ENCODE data around the gene HLCS. TPM values are rescaled to one million over a fixed set of nuclear protein-coding genes. Genes with fewer than 3 reads are reported as not detected.
"Not testable (repeated sequence)": the region's sequence is repeated elsewhere in the genome, so short reads cannot be mapped to it uniquely, and the experiment has no call there.

HLCS gene
- 7.0 TPM for polyA plus RNA-seq (2012; ENCODE audit: missing spikeins)

GRCh38 chr21:36966066-36966820 is at the start of gene HLCS:
Gene HLCS (minus strand): TSS chr21:36966669. CDS start chr21:36966638, 31 bp downstream.
- peak; percentile 88 for FAIRE-seq
- TF ChIP-seq POLR2A (IDR thresholded peaks at IDR 0.05; ENCODE audit: low read depth, low read length) (peak; percentile 72; the same call in 1 of the 2 replicates), POLR2AphosphoS5 (IDR thresholded peaks at IDR 0.05; ENCODE audit: low read depth, low read length) (no peak)
- peak; percentile 65 for DNase-seq (ENCODE audit: insufficient read length)

GRCh38 chr21:37009740-37010341 is 43.4 kb upstream of the HLCS start:
- DNase-seq (ENCODE audit: insufficient read length), result peak; percentile 72
- no peak for TF ChIP-seq TAF1 (IDR thresholded peaks at IDR 0.05; ENCODE audit: borderline replicate concordance, low read depth, low read length)
- TF ChIP-seq POLR2AphosphoS5 (IDR thresholded peaks at IDR 0.05; ENCODE audit: low read depth, low read length), result no peak
- FAIRE-seq, result peak; percentile 87

- DNase-seq (ENCODE audit: insufficient read length) (no peak), FAIRE-seq (no peak)
- TF ChIP-seq POLR2AphosphoS5 (IDR thresholded peaks at IDR 0.05; ENCODE audit: low read depth, low read length) (no peak), TAF1 (IDR thresholded peaks at IDR 0.05; ENCODE audit: borderline replicate concordance, low read depth, low read length) (no peak), POLR2A (IDR thresholded peaks at IDR 0.05; ENCODE audit: low read depth, low read length) (no peak)
Measured at GRCh38 chr21:37008724-37009123, 42.3 kb upstream of the HLCS start.

GRCh38 chr21:37006486-37007291 is 40.2 kb upstream of the HLCS start, which contains the start of gene RIPPLY3:
Gene RIPPLY3 (plus strand): TSS chr21:37006702. CDS start chr21:37006773, 71 bp downstream.
- DNase-seq (ENCODE audit: insufficient read length), result no peak
- TF ChIP-seq POLR2AphosphoS5 (IDR thresholded peaks at IDR 0.05; ENCODE audit: low read depth, low read length) (no peak), TAF1 (IDR thresholded peaks at IDR 0.05; ENCODE audit: borderline replicate concordance, low read depth, low read length) (no peak)
- no peak for FAIRE-seq

- TF ChIP-seq TAF1 (IDR thresholded peaks at IDR 0.05; ENCODE audit: borderline replicate concordance, low read depth, low read length) (no peak), POLR2AphosphoS5 (IDR thresholded peaks at IDR 0.05; ENCODE audit: low read depth, low read length) (no peak), POLR2A (IDR thresholded peaks at IDR 0.05; ENCODE audit: low read depth, low read length) (no peak)
- FAIRE-seq, result no peak
- no peak for DNase-seq (ENCODE audit: insufficient read length)
Measured at GRCh38 chr21:37005548-37006485, 39.3 kb upstream of the HLCS start.

GRCh38 chr21:37003917-37004316 is 37.4 kb upstream of the HLCS start:
- not testable (repeated sequence) for FAIRE-seq; DNase-seq (ENCODE audit: insufficient read length)

GRCh38 chr21:37002851-37003250 is 36.4 kb upstream of the HLCS start:
- DNase-seq (ENCODE audit: insufficient read length); FAIRE-seq: not testable (repeated sequence)

GRCh38 chr21:37001441-37001840 is 35.0 kb upstream of the HLCS start:
- DNase-seq (ENCODE audit: insufficient read length) (no peak), FAIRE-seq (no peak)
- no peak for TF ChIP-seq POLR2AphosphoS5 (IDR thresholded peaks at IDR 0.05; ENCODE audit: low read depth, low read length)
- TF ChIP-seq TAF1 (IDR thresholded peaks at IDR 0.05; ENCODE audit: borderline replicate concordance, low read depth, low read length), result no peak
- no peak for TF ChIP-seq POLR2A (IDR thresholded peaks at IDR 0.05; ENCODE audit: low read depth, low read length)

- FAIRE-seq (no peak), DNase-seq (ENCODE audit: insufficient read length) (no peak)
- no peak for TF ChIP-seq TAF1 (IDR thresholded peaks at IDR 0.05; ENCODE audit: borderline replicate concordance, low read depth, low read length)
- no peak for TF ChIP-seq POLR2AphosphoS5 (IDR thresholded peaks at IDR 0.05; ENCODE audit: low read depth, low read length)
- no peak for TF ChIP-seq POLR2A (IDR thresholded peaks at IDR 0.05; ENCODE audit: low read depth, low read length)
Measured at GRCh38 chr21:37000381-37000780, 33.9 kb upstream of the HLCS start.

GRCh38 chr21:36999131-36999898 is 32.8 kb upstream of the HLCS start:
- TF ChIP-seq POLR2AphosphoS5 (IDR thresholded peaks at IDR 0.05; ENCODE audit: low read depth, low read length), result no peak

GRCh38 chr21:36995285-36995684 is 28.8 kb upstream of the HLCS start:
- not testable (repeated sequence) for DNase-seq (ENCODE audit: insufficient read length); FAIRE-seq

More at GRCh38 chr21:36999131-36999898, 32.8 kb upstream of the HLCS start:
- DNase-seq (ENCODE audit: insufficient read length), result no peak
- FAIRE-seq, result no peak

Data from GM12892 (cell line).